ENCODE measurements around the gene PATE1. TPM values are rescaled to one million over a fixed set of nuclear protein-coding genes. Genes with fewer than 3 reads are reported as not detected.

The PATE1 gene
- total RNA-seq, 1 donor from 2014 or later = not detected

DNA sequence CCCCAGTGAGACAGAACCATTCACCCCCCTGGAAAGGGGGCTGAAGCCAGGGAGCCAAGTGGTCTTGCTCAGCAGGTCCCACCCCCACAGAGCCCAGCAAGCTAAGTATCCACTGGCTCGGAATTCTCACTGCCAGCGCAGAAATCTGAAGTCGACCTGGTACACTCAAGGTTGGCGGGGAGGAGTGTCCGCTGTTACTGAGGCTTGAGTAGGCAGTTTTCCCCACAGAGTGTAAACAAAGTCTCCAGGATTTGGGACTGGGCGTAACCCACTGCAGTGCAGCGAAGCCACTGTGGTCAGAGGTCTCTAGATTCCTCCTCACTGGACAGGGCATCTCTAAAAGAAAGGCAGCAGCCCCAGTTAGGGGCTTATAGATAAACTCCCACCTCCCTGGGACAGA is 10.0 kb downstream of the PATE1 start:
- H3K36me3 Mint-ChIP-seq (ENCODE audit: low read depth) = peaks cover 5% of the 10 kb centered on the region
- H3K4me3 Mint-ChIP-seq (ENCODE audit: unreplicated experiment) = no peak overlapping the region
- H3K27ac Mint-ChIP-seq (ENCODE audit: unreplicated experiment) = no peak overlapping the region
- peaks cover 40% of the 10 kb centered on the region for H3K9me3 Mint-ChIP-seq (ENCODE audit: low read depth)
- H3K27me3 Mint-ChIP-seq (ENCODE audit: low read depth) = peaks cover 24% of the 10 kb centered on the region
- TF ChIP-seq CTCF (IDR thresholded peaks at IDR 0.05) = no peak
- DNase-seq (ENCODE audit: low spot score) = no peak
- H3K4me1 Mint-ChIP-seq (ENCODE audit: low read depth) = no peaks in the 10 kb centered on the region

GRCh38 chr11:125762445-125762844 is 16.4 kb downstream of the PATE1 start:
- Mint-ChIP-seq H3K36me3 (ENCODE audit: low read depth) (peaks cover 3% of the 10 kb centered on the region), H3K9me3 (ENCODE audit: low read depth) (peaks cover 31% of the 10 kb centered on the region), H3K27me3 (ENCODE audit: low read depth) (peaks cover 24% of the 10 kb centered on the region), H3K4me3 (ENCODE audit: unreplicated experiment) (no peak overlapping the region), H3K27ac (ENCODE audit: unreplicated experiment) (no peak overlapping the region), H3K4me1 (ENCODE audit: low read depth) (no peaks in the 10 kb centered on the region)
- TF ChIP-seq CTCF (IDR thresholded peaks at IDR 0.05) = no peak
- no peak for DNase-seq (ENCODE audit: low spot score)

DNA sequence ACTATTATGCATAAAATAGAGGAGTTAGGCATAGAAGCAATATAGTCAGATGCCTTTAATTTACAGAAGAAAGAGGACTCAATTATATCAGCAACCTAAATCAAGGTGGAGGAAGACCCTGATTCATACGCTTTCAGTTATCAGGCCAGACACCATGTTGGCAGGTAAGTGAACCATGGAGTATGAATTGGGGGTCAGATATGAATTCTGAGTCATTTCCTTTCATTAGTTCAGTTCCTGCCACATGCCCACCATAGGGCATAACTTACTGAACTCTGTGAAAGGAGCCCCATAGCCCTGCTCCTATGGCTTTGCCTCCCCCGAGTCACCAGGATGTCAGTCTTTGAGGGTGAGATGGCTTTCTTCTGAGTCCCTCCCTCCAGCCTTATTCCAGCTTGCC is 17.4 kb downstream of the PATE1 start:
- peaks cover 3% of the 10 kb centered on the region for H3K36me3 Mint-ChIP-seq (ENCODE audit: low read depth)
- H3K4me3 Mint-ChIP-seq (ENCODE audit: unreplicated experiment) = no peak overlapping the region
- H3K4me1 Mint-ChIP-seq (ENCODE audit: low read depth) = no peaks in the 10 kb centered on the region
- H3K27me3 Mint-ChIP-seq (ENCODE audit: low read depth) = peaks cover 28% of the 10 kb centered on the region
- H3K27ac Mint-ChIP-seq (ENCODE audit: unreplicated experiment) = no peak overlapping the region
- no peak for TF ChIP-seq CTCF (IDR thresholded peaks at IDR 0.05)
- DNase-seq (ENCODE audit: low spot score) = no peak
- H3K9me3 Mint-ChIP-seq (ENCODE audit: low read depth) = peaks cover 23% of the 10 kb centered on the region

GRCh38 chr11:125766251-125766650 is 20.2 kb downstream of the PATE1 start:
- H3K36me3 Mint-ChIP-seq (ENCODE audit: low read depth) = no peaks in the 10 kb centered on the region
- no peaks in the 10 kb centered on the region for H3K4me1 Mint-ChIP-seq (ENCODE audit: low read depth)
- H3K9me3 Mint-ChIP-seq (ENCODE audit: low read depth) = no peaks in the 10 kb centered on the region
- no peak for TF ChIP-seq CTCF (IDR thresholded peaks at IDR 0.05)
- no peak overlapping the region for H3K4me3 Mint-ChIP-seq (ENCODE audit: unreplicated experiment)
- H3K27me3 Mint-ChIP-seq (ENCODE audit: low read depth) = peaks cover 24% of the 10 kb centered on the region
- no peak for DNase-seq (ENCODE audit: low spot score)
- no peak overlapping the region for H3K27ac Mint-ChIP-seq (ENCODE audit: unreplicated experiment)

- TF ChIP-seq CTCF (IDR thresholded peaks at IDR 0.05) = no peak
- no peak overlapping the region for H3K4me3 Mint-ChIP-seq (ENCODE audit: unreplicated experiment)
- DNase-seq (ENCODE audit: low spot score) = no peak
- H3K27ac Mint-ChIP-seq (ENCODE audit: unreplicated experiment) = no peak overlapping the region
- no peaks in the 10 kb centered on the region for H3K9me3 Mint-ChIP-seq (ENCODE audit: low read depth)
- peaks cover 25% of the 10 kb centered on the region for H3K27me3 Mint-ChIP-seq (ENCODE audit: low read depth)
- H3K4me1 Mint-ChIP-seq (ENCODE audit: low read depth) = no peaks in the 10 kb centered on the region
- H3K36me3 Mint-ChIP-seq (ENCODE audit: low read depth) = no peaks in the 10 kb centered on the region
Observed at GRCh38 chr11:125768336-125769046, 22.4 kb downstream of the PATE1 start.

Data from chondrocyte (in vitro differentiated cells).